Activated T-cell treated with anti-CD3 and anti-CD28 coated beads for 4 hours (primary cell): Measurements from ENCODE around the gene DHRS1.

ENCODE experiments used
- DNase-seq: peaks from one replicate; pipeline ENCODE4 v3.0.0-alpha.2; 2020

DHRS1 gene

DNA sequence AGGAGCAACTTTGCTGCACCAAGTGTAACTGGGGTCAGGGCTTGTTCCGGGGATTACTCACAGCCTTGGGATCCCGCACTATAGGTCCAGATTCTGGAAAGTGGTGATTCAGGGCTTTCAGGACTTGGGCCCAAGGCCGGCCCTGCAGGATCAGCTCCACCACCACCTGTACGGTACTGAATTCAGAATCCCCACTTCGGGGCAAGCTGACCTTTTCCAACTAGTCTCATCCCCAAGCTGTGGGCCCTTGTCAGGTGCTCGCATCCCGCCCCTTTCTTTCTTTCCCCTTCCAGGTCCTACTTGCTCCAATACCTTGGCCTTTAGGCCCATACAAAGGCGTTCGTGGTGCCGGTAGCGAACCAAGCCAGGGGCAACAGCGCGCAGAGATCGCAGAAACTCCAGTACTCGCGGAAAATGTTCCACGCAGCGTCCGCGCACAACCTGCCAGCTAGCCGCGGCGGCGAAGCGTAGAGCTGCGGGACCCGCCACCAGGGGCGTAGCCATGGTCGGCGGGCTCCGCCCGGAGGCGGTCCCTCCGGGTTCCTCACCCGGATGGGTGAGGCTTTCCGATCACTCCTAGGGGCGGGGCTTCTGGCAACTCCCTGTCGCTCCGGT is 57.6 kb downstream of the DHRS1 start:
- DNase-seq, result peak; percentile 91
